Activated T-cell treated with anti-CD3 and anti-CD28 coated beads, Interleukin-2, amount 50 U/mL, for 48 hours (primary cell): ENCODE results near the gene RIPK4.
A peak's percentile ranks its signal among the peaks of the same experiment; 100 is the strongest.

Experiments used
- DNase-seq, 2 experiments: peaks; one replicate each; pipeline ENCODE4 v3.0.0-alpha.2; 2020

The RIPK4 gene

GRCh38 chr21:41768437-41769042 is 1.7 kb upstream of the RIPK4 start:
- DNase-seq = peak; percentile 33 to 38

GRCh38 chr21:41767606-41768436 is 969 bp upstream of the RIPK4 start:
- peak; percentile 27 to 31 for DNase-seq

- no peak for DNase-seq
Observed at GRCh38 chr21:41765973-41766882, 624 bp downstream of the RIPK4 start.

- DNase-seq = no peak
Observed at GRCh38 chr21:41765420-41765821, 1.4 kb downstream of the RIPK4 start.

- DNase-seq = no peak
Observed at GRCh38 chr21:41764558-41765419, 2.1 kb downstream of the RIPK4 start.

GRCh38 chr21:41763996-41764395 is 2.9 kb downstream of the RIPK4 start:
- no peak for DNase-seq

- no peak for DNase-seq
Observed at GRCh38 chr21:41763398-41763931, 3.4 kb downstream of the RIPK4 start.

- DNase-seq = no peak
Observed at GRCh38 chr21:41762753-41763152, 4.1 kb downstream of the RIPK4 start.

- DNase-seq = no peak
Observed at GRCh38 chr21:41761934-41762635, 4.8 kb downstream of the RIPK4 start.

GRCh38 chr21:41761211-41761933 is 5.5 kb downstream of the RIPK4 start:
- no peak for DNase-seq

GRCh38 chr21:41760411-41760810 is 6.4 kb downstream of the RIPK4 start:
- DNase-seq = no peak

GRCh38 chr21:41759926-41760325 is 6.9 kb downstream of the RIPK4 start:
- DNase-seq = no peak

- DNase-seq = no peak
Observed at GRCh38 chr21:41759214-41759840, 7.5 kb downstream of the RIPK4 start.

- no peak for DNase-seq
Observed at GRCh38 chr21:41758550-41758949, 8.3 kb downstream of the RIPK4 start.

- DNase-seq = no peak
Observed at GRCh38 chr21:41755934-41756773, 10.7 kb downstream of the RIPK4 start.

- no peak for DNase-seq
Observed at GRCh38 chr21:41755258-41755933, 11.5 kb downstream of the RIPK4 start.

GRCh38 chr21:41754479-41754891 is 12.4 kb downstream of the RIPK4 start:
- DNase-seq = no peak

GRCh38 chr21:41753006-41753898 is 13.6 kb downstream of the RIPK4 start:
- no peak for DNase-seq
